ENCODE measurements around the gene WDR82.

The WDR82 gene

GRCh38 chr3:52211268-52211891 lies 67.1 kb downstream of the WDR82 start:
- no peak overlapping the region for H3K27ac ChIP-seq
- TF ChIP-seq ZFX (IDR thresholded peaks at IDR 0.05; ENCODE audit: borderline replicate concordance): no peak
- TF ChIP-seq, protein P1, sequence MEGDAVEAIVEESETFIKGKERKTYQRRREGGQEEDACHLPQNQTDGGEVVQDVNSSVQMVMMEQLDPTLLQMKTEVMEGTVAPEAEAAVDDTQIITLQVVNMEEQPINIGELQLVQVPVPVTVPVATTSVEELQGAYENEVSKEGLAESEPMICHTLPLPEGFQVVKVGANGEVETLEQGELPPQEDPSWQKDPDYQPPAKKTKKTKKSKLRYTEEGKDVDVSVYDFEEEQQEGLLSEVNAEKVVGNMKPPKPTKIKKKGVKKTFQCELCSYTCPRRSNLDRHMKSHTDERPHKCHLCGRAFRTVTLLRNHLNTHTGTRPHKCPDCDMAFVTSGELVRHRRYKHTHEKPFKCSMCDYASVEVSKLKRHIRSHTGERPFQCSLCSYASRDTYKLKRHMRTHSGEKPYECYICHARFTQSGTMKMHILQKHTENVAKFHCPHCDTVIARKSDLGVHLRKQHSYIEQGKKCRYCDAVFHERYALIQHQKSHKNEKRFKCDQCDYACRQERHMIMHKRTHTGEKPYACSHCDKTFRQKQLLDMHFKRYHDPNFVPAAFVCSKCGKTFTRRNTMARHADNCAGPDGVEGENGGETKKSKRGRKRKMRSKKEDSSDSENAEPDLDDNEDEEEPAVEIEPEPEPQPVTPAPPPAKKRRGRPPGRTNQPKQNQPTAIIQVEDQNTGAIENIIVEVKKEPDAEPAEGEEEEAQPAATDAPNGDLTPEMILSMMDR (IDR thresholded peaks at IDR 0.05): no peak

DNA sequence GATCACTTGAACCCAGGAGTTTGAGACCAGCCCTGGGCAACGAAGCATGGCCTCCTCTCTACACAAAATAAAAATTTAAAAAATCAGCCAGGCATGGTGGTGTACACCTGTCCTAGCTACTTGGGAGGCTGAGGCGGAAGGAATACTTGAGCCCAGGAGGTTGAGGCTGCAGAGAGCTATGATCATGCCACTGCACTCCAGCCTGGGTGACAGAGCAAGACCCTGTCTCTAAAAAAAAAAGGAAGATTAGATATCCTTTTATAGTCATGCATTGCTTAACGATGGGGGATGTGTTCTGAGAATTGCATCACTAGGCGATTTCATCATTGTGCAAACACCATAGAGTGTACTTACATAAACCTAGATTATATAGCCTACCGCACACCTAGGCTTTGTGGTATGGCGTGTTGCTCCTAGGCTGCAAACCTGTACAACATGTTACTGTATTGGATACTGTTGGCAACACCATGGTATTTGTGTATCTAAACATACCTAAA lies 67.9 kb downstream of the WDR82 start:
- no peak for TF ChIP-seq ZFX (IDR thresholded peaks at IDR 0.05; ENCODE audit: borderline replicate concordance)
- H3K27ac ChIP-seq: peak overlapping the region; percentile 15; the same call in 1 of the 2 replicates

DNA sequence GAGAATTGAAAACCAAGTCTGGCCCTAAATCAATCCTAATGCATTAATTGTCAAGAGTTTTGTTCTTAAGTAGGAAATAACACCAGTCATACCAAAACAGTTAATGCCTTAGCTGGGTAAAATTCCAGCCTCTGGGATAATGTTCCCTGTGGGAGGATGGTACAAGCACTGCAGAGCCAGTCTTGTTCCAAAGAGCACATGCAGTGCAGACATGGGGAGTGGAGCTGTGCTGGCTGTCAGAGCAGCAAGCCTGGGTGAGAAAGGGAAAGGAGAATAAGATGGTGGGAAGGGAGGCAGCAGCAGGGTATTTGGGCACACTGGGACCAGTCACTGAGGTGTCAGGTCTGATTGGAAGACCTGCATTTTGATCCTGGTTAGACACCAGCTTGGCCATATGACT lies 68.4 kb downstream of the WDR82 start:
- TF ChIP-seq ZFX (IDR thresholded peaks at IDR 0.05; ENCODE audit: borderline replicate concordance): no peak
- TF ChIP-seq, protein P1 (IDR thresholded peaks at IDR 0.05): no peak
- peak overlapping the region; percentile 15; the same call in 1 of the 2 replicates for H3K27ac ChIP-seq

DNA sequence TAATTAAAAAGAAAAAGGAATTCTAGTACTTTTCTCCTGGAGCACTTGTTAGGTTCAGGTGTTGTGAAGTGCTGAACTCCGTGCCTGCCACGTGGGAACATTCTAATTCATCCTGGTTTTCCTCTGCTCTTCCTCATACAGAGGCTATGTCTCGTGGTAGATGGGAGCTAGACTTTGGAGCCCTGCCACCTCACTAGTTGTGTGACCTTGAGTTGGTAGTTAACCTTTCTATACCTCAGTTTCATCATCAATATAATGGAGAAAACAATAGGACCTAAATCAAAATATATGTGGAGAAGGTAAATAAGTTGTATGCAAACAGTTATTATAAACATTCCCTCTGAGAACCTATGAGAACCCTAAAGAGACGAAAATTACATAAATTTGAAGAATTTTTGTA lies 69.9 kb downstream of the WDR82 start:
- no peak overlapping the region for H3K27ac ChIP-seq
- no peak for TF ChIP-seq ZFX (IDR thresholded peaks at IDR 0.05; ENCODE audit: borderline replicate concordance)
- TF ChIP-seq, protein P1 (IDR thresholded peaks at IDR 0.05): no peak

DNA sequence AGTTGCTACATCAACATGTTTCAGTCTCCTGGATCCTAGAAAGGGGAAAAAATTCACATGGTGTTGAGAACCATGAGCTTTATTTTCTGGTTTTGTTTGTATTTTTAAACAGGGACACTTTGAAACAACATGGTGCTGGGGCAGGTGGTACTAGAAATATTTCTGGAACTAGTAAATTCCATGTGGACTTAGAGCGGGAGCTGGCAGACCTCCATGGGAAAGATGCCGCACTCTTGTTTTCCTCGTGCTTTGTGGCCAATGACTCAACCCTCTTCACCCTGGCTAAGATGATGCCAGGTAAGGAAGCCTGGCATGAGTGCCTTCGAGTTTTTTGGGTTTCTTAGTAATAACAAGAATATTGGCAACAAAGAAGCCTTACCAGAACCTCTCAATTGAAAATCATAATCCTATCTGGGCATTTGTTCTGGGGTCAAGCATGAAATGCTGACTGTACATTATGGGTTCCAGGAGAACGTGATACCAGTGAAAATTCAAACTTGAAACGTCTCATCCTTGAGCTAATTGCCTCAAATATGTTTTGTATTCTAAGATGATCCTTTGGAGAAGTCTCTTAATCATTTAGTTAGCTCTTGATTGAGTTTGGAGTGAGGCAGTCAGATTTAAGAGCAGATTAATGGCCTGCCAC lies 72.6 kb downstream of the WDR82 start:
- no peak overlapping the region for H3K27ac ChIP-seq
- TF ChIP-seq, protein P1 (IDR thresholded peaks at IDR 0.05): no peak
- TF ChIP-seq ZFX (IDR thresholded peaks at IDR 0.05; ENCODE audit: borderline replicate concordance): no peak

All from 22Rv1 (cell line).